Left lung (tissue), 10 donors: ENCODE measurements around the gene RBBP8. TPM values are rescaled to one million over a fixed set of nuclear protein-coding genes. Genes with fewer than 3 reads are reported as not detected.

Source experiments
- ATAC-seq: fragments of 200-7000 bp; cut with Tn5 transposase; one replicate; pipeline ENCODE4 v1.9.1; 2020; ENCODE audit warnings: moderate library complexity
- DNase-seq, 4 donors: peaks; one replicate each; pipeline ENCODE4 v3.0.0-alpha.2; 2013 to 2020
- H3K27ac ChIP-seq, 2 donors: fragments of 200-600 bp; sonication (generic) in 1 of 2; one replicate each; pipeline versions ENCODE4 v1.5.0 to v1.8.0; 2020 to 2021
- H3K27me3 ChIP-seq, 2 donors: fragments of 200-600 bp; sonication (generic) in 1 of 2; one replicate each; pipeline versions ENCODE4 v1.5.0 to v1.8.0; 2020 to 2021
- H3K36me3 ChIP-seq, 2 donors: fragments of 200-600 bp; sonication (generic) in 1 of 2; one replicate each; pipeline versions ENCODE4 v1.5.0 to v1.8.0; 2020 to 2021
- H3K4me1 ChIP-seq, 2 donors: fragments of 200-600 bp; one replicate each; pipeline ENCODE4 v1.8.0; 2021
- H3K4me3 ChIP-seq, 2 donors: fragments of 200-600 bp; sonication (generic) in 1 of 2; one replicate each; pipeline versions ENCODE4 v1.5.0 to v1.8.0; 2020 to 2021; ENCODE audit warnings: mild to moderate bottlenecking in 1 of 2
- H3K9me3 ChIP-seq, 2 donors: fragments of 200-600 bp; sonication (generic) in 1 of 2; one replicate each; pipeline versions ENCODE4 v1.5.0 to v1.8.0; 2020 to 2021
- CTCF ChIP-seq, 2 donors: fragments of 200-600 bp; sonication (generic) in 1 of 2; IDR thresholded peaks; one replicate each; pipeline versions ENCODE4 v1.5.0 to v1.8.0; 2021; ENCODE audit warnings: antibody characterized with exemption in 2 of 2
- intact Hi-C, 2 donors: fragments of 100-400 bp; cut with DNase I; formaldehyde crosslinking; loops; one replicate each; pipeline versions ENCODE4 v1.11.2 to v1.14.2; 2022
- polyA plus RNA-seq, 6 donors: library from polyadenylated mRNA; unstranded; fragments of 120-200 nt; gene quantifications; one replicate each; pipeline ENCODE4 v1.2.1, GENCODE V29; 2013; ENCODE audit not compliant: insufficient read length in 6 of 6
- total RNA-seq, 2 donors: library from RNA; stranded (reverse); fragmentation: NEBNext Ultra II Directional; extraction: Animal tissue kit (Norgen Biotek cat#: 25700); gene quantifications; one replicate each; pipeline ENCODE4 v1.2.1, GENCODE V29; 2021
- donor health status: DM: no; HTN: yes; CAD: no.
- donor health status: DM: no; HTN: no; CAD: no.

RBBP8 gene
- total and polyA plus RNA-seq, 8 donors: 24.6 to 47.7 (median 31.3) TPM

GRCh38 chr18:23063502-23063901, 130.4 kb downstream of the RBBP8 start:
- Histone ChIP-seq H3K9me3 (peaks cover 0 to 6% of the 10 kb centered on the region in 2 donors), H3K4me3 (no peak overlapping the region), H3K36me3 (no peaks in the 10 kb centered on the region), H3K27me3 (no peaks in the 10 kb centered on the region), H3K4me1 (peaks cover 0 to 6% of the 10 kb centered on the region in 2 donors), H3K27ac (no peak overlapping the region)
- intact Hi-C loops: no loop called here
- TF ChIP-seq CTCF (IDR thresholded peaks at IDR 0.05): no peak
- ATAC-seq (no peak), DNase-seq (no peak)

- H3K9me3 ChIP-seq: peaks cover 0 to 6% of the 10 kb centered on the region in 2 donors
- intact Hi-C loops: no loop called here
- no peak overlapping the region for H3K4me3 ChIP-seq
- DNase-seq: no peak
- peaks cover 0 to 23% of the 10 kb centered on the region in 2 donors for H3K4me1 ChIP-seq
- no peak for TF ChIP-seq CTCF (IDR thresholded peaks at IDR 0.05)
- no peak overlapping the region for H3K27ac ChIP-seq
- H3K27me3 ChIP-seq: no peaks in the 10 kb centered on the region
- no peak for ATAC-seq
- no peaks in the 10 kb centered on the region for H3K36me3 ChIP-seq
These were observed 132.2 kb downstream of the RBBP8 start for GRCh38 chr18:23065234-23065806.

GRCh38 chr18:23066060-23066459, 132.9 kb downstream of the RBBP8 start:
- no peak overlapping the region for H3K27ac ChIP-seq
- TF ChIP-seq CTCF (IDR thresholded peaks at IDR 0.05): no peak
- DNase-seq (no peak), ATAC-seq (no peak)
- intact Hi-C loops: no loop called here
- H3K36me3 ChIP-seq: no peaks in the 10 kb centered on the region
- H3K27me3 ChIP-seq: no peaks in the 10 kb centered on the region
- H3K4me3 ChIP-seq: no peak overlapping the region
- peaks cover 0 to 30% of the 10 kb centered on the region in 2 donors for H3K4me1 ChIP-seq
- peaks cover 0 to 6% of the 10 kb centered on the region in 2 donors for H3K9me3 ChIP-seq

- Histone ChIP-seq H3K9me3 (peaks cover 0 to 6% of the 10 kb centered on the region in 2 donors), H3K27me3 (no peaks in the 10 kb centered on the region), H3K27ac (no peak overlapping the region), H3K4me3 (no peak overlapping the region), H3K36me3 (no peaks in the 10 kb centered on the region), H3K4me1 (peaks cover 0 to 35% of the 10 kb centered on the region in 2 donors)
- TF ChIP-seq CTCF (IDR thresholded peaks at IDR 0.05): no peak
- DNase-seq (no peak), ATAC-seq (no peak)
- intact Hi-C loops: no loop called here
These were observed 133.4 kb downstream of the RBBP8 start for GRCh38 chr18:23066504-23067039.

GRCh38 chr18:23067236-23067635, 134.1 kb downstream of the RBBP8 start:
- H3K4me3 ChIP-seq: no peak overlapping the region
- no peaks in the 10 kb centered on the region for H3K27me3 ChIP-seq
- intact Hi-C loops: no loop called here
- no peaks in the 10 kb centered on the region for H3K36me3 ChIP-seq
- ATAC-seq: no peak
- peaks cover 0 to 41% of the 10 kb centered on the region in 2 donors for H3K4me1 ChIP-seq
- no peak for DNase-seq
- peaks cover 0 to 6% of the 10 kb centered on the region in 2 donors for H3K9me3 ChIP-seq
- TF ChIP-seq CTCF (IDR thresholded peaks at IDR 0.05): no peak
- H3K27ac ChIP-seq: no peak overlapping the region
